K562 (cell line): ENCODE measurements around the gene SUB1. TPM values are rescaled to one million over a fixed set of nuclear protein-coding genes. Genes with fewer than 3 reads are reported as not detected.

Source experiments
- ATAC-seq: fragments of 200-7000 bp; cut with Tn5 transposase; 3 replicates; pipeline ENCODE4 v1.9.1; 2020; ENCODE audit warnings: moderate library complexity
- BruUV-seq: library from RNA; stranded (reverse); fragments of 400-500 nt; replicated peaks from 2 replicates; lab custom pipeline; 2021; lab: Mats Ljungman, UMichigan
- CTCF ChIA-PET: fragments of 300-600 bp; formaldehyde crosslinking; extraction: SDS; loops from one replicate; lab custom pipeline; 2021; ENCODE audit warnings: low intra/inter-chr PET ratio; lab: Yijun Ruan, JAX
- POLR2A ChIA-PET: fragments of 300-600, 350-650 bp; sonication (Branson Sonifier 250); formaldehyde crosslinking; extraction: SDS; loops from one replicate; lab custom pipeline; 2021; ENCODE audit warnings: antibody characterized with exemption, inconsistent platforms; lab: Yijun Ruan, JAX
- DNase-seq, 4 experiments: peaks; one replicate each; pipeline versions ENCODE4 v3.0.0 to v3.0.0-alpha.2; 2011 to 2018; ENCODE audit warnings: low spot score in 3 of 4, mixed read lengths in 3 of 4; ENCODE audit errors: extremely low read depth in 1 of 4
- FAIRE-seq: peaks from 2 replicates; lab custom pipeline; 2011; peaks lifted over from hg19 to GRCh38; lab: Jason Lieb, UNC
- H2AFZ ChIP-seq: 2 replicates; pipeline ENCODE4 v1.6.0; 2011; ENCODE audit warnings: low read depth, low read length, control low read depth, inconsistent platforms
- H3K27ac ChIP-seq: fragments of 200-600 bp; 3 replicates; pipeline ENCODE4 v1.8.0; 2011; ENCODE audit warnings: low read depth, mild to moderate bottlenecking, control low read depth, inconsistent platforms, low read length, moderate library complexity, mixed read lengths; ENCODE audit errors: extremely low read depth
- H3K27me3 ChIP-seq, 2 experiments: fragments of 300-600 bp in 1 of 2; 2 replicates in 1 of 2; 3 replicates in 1 of 2; pipeline versions ENCODE4 v1.6.0 to v1.8.0; 2011; ENCODE audit warnings: inconsistent platforms in 2 of 2, low read length in 2 of 2, mild to moderate bottlenecking in 1 of 2, mixed read lengths in 1 of 2, moderate library complexity in 1 of 2; ENCODE audit not compliant: control insufficient read depth in 2 of 2, insufficient read depth in 2 of 2
- H3K36me3 ChIP-seq: fragments of 300-600 bp; 3 replicates; pipeline ENCODE4 v1.8.0; 2011; ENCODE audit warnings: mild to moderate bottlenecking, low read length, inconsistent platforms; ENCODE audit not compliant: control insufficient read depth, insufficient read depth
- H3K4me1 ChIP-seq, 2 experiments: fragments of 200-600 bp in 1 of 2; replicated peaks in 1 of 2; 2 replicates in 1 of 2; 3 replicates in 1 of 2; pipeline versions ENCODE4 v1.5.1 to v1.8.0; 2011; ENCODE audit warnings: inconsistent platforms in 2 of 2, low read length in 2 of 2, mild to moderate bottlenecking in 1 of 2, mixed read lengths in 1 of 2, moderate library complexity in 1 of 2; ENCODE audit not compliant: control insufficient read depth in 2 of 2, insufficient read depth in 2 of 2
- H3K4me2 ChIP-seq: 2 replicates; pipeline ENCODE4 v1.6.1; 2011; ENCODE audit warnings: low read length, control low read depth, inconsistent platforms, mixed read lengths; ENCODE audit not compliant: insufficient read depth
- H3K4me3 ChIP-seq: fragments of 200-600 bp; sonication (generic), shearing (Covaris generic); 2 replicates; pipeline ENCODE4 v1.5.1; 2016; ENCODE audit warnings: control low read depth, inconsistent platforms
- H3K79me2 ChIP-seq: fragments of 200-600 bp; 3 replicates; pipeline ENCODE4 v1.8.0; 2011; ENCODE audit warnings: low read length, inconsistent platforms; ENCODE audit not compliant: control insufficient read depth, insufficient read depth
- H3K9ac ChIP-seq, 2 experiments: 2 replicates each; pipeline versions ENCODE4 v1.6.0 to v1.6.1; 2011; ENCODE audit warnings: low read depth in 2 of 2, low read length in 2 of 2, control low read depth in 1 of 2, inconsistent platforms in 1 of 2, mild to moderate bottlenecking in 1 of 2, mixed read lengths in 1 of 2; ENCODE audit not compliant: insufficient read depth in 1 of 2
- H3K9me1 ChIP-seq: one replicate; pipeline ENCODE4 v1.6.0; 2011; ENCODE audit warnings: inconsistent platforms, mild to moderate bottlenecking, low read length, moderate library complexity; ENCODE audit not compliant: control insufficient read depth, insufficient read depth
- H3K9me3 ChIP-seq: replicated peaks from 2 replicates; pipeline ENCODE4 v1.5.1; 2011; ENCODE audit warnings: low read depth, low read length, inconsistent platforms; ENCODE audit not compliant: control insufficient read depth, insufficient read depth
- H4K20me1 ChIP-seq: replicated peaks from 2 replicates; pipeline ENCODE4 v1.6.1; 2011; ENCODE audit warnings: low read length, inconsistent platforms, mixed read lengths; ENCODE audit not compliant: control insufficient read depth, insufficient read depth
- POU5F1 ChIP-seq: fragments of 150-350 bp; IDR thresholded peaks from 2 replicates; pipeline ENCODE4 v1.6.1; 2014; ENCODE audit warnings: borderline replicate concordance, low read length, low read depth, mild to moderate bottlenecking; ENCODE audit not compliant: partially characterized antibody
- PTBP1 ChIP-seq: fragments of 200-400 bp; formaldehyde crosslinking; IDR thresholded peaks from 2 replicates; pipeline ENCODE4 v1.6.1; 2017; ENCODE audit warnings: low read depth, low read length
- PYGO2 ChIP-seq: fragments of 450-650 bp; IDR thresholded peaks from 2 replicates; pipeline ENCODE4 v1.6.1; 2016; ENCODE audit warnings: mild to moderate bottlenecking, missing genetic modification characterization, moderate library complexity, missing compliant biosample characterization
- RNF2 ChIP-seq: sonication (generic); IDR thresholded peaks from 2 replicates; pipeline ENCODE4 v1.6.1; 2016
- ZNF239 ChIP-seq: fragments of 250-450 bp; sonication (Bioruptor Pico); IDR thresholded peaks from 2 replicates; pipeline ENCODE4 v1.4.0; 2020; ENCODE audit warnings: mild to moderate bottlenecking
- WGBS: fragments of 100-300 bp; shearing (Covaris generic); methylation state at CpG from one replicate; pipeline ENCODE4 v1.1.6; 2016; ENCODE audit warnings: low coverage, mixed read lengths; ENCODE audit not compliant: insufficient coverage; ENCODE audit errors: missing lambda C conversion rate; 5-methylcytosine and 5-hydroxymethylcytosine counted together
- in situ Hi-C: fragments of 300-500 bp; cut with MboI; formaldehyde crosslinking; loops from 4 replicates; pipeline ENCODE4 v1.15.0; 2018; ENCODE audit warnings: inconsistent platforms, mixed read lengths
- intact Hi-C: fragments of 100-400 bp; cut with micrococcal nuclease; formaldehyde crosslinking; loops from 2 replicates; pipeline ENCODE4 v1.14.2; 2022
- polyA plus RNA-seq, 8 experiments: library from polyadenylated mRNA; depleted of rRNA in 4 of 8; stranded (reverse) in 5 of 8; unstranded in 3 of 8; fragments of >200 nt; fragmentation: Nextera tagmentation in 2 of 8; fragmentation: Illumina TruSeq in 1 of 8; extraction: Ambion mirVana in 2 of 8; extraction: Trizol in 1 of 8; gene quantifications; 2 replicates each; pipeline versions ENCODE4 v1.2.1 to v1.2.3, GENCODE V29; 2011 to 2014; ENCODE audit warnings: inconsistent platforms in 1 of 8, missing spikeins in 1 of 8
- total RNA-seq, 7 experiments: library from RNA; depleted of rRNA in 6 of 7; stranded (reverse); fragments of >200 nt in 6 of 7; fragmentation: Illumina TruSeq in 2 of 7; extraction: Trizol in 2 of 7; gene quantifications; 2 replicates each; pipeline versions ENCODE4 v1.2.1 to v1.2.3, GENCODE V29; 2011 to 2021; ENCODE audit warnings: low replicate concordance in 1 of 7
- TF ChIP-seq, protein P1 (sequence below): fragments of 250-450 bp; sonication (Bioruptor Pico); IDR thresholded peaks from 2 replicates; pipeline ENCODE4 v1.8.0; 2022; ENCODE audit warnings: moderate library complexity, mild to moderate bottlenecking, inconsistent platforms
- TF ChIP-seq, protein P2 (sequence below): sonication (generic); formaldehyde crosslinking; IDR thresholded peaks from 2 replicates; pipeline ENCODE4 v1.9.0; 2022; ENCODE audit warnings: mild to moderate bottlenecking, missing genetic modification reagents
- TF ChIP-seq, protein P3 (sequence below), 3 experiments: fragments of 200-800 bp in 1 of 3; fragments of 250-450 bp in 1 of 3; fragments of 450-650 bp in 1 of 3; sonication (Bioruptor Pico) in 1 of 3; sonication (Bioruptor generic) in 1 of 3; formaldehyde crosslinking in 1 of 3; IDR thresholded peaks; 2 replicates each; pipeline versions ENCODE4 v1.6.1 to v1.8.0; 2016 to 2022; ENCODE audit warnings: mild to moderate bottlenecking in 2 of 3, missing genetic modification characterization in 2 of 3, missing compliant biosample characterization in 1 of 3, moderate library complexity in 1 of 3

The SUB1 gene
- total and polyA plus RNA-seq, 9 of the 15 experiments (the other 6 are each of a cell fraction or from before 2014, with no cell fraction given): 336 to 1,031 (median 700) TPM

DNA sequence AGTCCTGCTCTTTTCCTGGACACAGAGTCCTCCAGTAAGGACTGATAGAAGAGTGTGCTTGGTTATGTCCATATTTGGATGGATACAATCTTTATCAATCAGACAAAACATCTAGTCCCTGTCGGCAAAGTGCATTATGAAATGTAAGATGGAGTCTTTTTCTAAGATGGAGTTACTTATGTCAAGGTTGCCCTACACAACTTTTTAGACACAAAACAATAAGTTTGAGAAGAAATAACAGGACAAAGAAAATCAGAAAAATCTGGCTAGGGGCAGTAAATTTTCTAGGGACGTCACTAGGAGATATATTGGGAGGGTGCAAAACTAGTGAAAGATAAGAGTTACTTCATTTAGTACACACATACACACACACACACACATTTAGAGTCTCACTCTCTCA is 23.3 kb upstream of the SUB1 start:
- H3K4me2 ChIP-seq: no peak overlapping the region
- FAIRE-seq: no peak
- no peaks in the 10 kb centered on the region for H3K9me3 ChIP-seq
- TF ChIP-seq, protein P1, sequence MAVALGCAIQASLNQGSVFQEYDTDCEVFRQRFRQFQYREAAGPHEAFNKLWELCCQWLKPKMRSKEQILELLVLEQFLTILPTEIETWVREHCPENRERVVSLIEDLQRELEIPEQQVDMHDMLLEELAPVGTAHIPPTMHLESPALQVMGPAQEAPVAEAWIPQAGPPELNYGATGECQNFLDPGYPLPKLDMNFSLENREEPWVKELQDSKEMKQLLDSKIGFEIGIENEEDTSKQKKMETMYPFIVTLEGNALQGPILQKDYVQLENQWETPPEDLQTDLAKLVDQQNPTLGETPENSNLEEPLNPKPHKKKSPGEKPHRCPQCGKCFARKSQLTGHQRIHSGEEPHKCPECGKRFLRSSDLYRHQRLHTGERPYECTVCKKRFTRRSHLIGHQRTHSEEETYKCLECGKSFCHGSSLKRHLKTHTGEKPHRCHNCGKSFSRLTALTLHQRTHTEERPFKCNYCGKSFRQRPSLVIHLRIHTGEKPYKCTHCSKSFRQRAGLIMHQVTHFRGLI (CRISPR knock-in tag): peak; percentile 88
- TF ChIP-seq PTBP1: no peak
- no peak for TF ChIP-seq RNF2
- no peak for TF ChIP-seq POU5F1
- peak; percentile 82 for TF ChIP-seq ZNF239 (CRISPR knock-in tag)
- TF ChIP-seq, protein P2, sequence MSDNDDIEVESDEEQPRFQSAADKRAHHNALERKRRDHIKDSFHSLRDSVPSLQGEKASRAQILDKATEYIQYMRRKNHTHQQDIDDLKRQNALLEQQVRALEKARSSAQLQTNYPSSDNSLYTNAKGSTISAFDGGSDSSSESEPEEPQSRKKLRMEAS (CRISPR knock-in tag): no peak
- TF ChIP-seq, protein P3, sequence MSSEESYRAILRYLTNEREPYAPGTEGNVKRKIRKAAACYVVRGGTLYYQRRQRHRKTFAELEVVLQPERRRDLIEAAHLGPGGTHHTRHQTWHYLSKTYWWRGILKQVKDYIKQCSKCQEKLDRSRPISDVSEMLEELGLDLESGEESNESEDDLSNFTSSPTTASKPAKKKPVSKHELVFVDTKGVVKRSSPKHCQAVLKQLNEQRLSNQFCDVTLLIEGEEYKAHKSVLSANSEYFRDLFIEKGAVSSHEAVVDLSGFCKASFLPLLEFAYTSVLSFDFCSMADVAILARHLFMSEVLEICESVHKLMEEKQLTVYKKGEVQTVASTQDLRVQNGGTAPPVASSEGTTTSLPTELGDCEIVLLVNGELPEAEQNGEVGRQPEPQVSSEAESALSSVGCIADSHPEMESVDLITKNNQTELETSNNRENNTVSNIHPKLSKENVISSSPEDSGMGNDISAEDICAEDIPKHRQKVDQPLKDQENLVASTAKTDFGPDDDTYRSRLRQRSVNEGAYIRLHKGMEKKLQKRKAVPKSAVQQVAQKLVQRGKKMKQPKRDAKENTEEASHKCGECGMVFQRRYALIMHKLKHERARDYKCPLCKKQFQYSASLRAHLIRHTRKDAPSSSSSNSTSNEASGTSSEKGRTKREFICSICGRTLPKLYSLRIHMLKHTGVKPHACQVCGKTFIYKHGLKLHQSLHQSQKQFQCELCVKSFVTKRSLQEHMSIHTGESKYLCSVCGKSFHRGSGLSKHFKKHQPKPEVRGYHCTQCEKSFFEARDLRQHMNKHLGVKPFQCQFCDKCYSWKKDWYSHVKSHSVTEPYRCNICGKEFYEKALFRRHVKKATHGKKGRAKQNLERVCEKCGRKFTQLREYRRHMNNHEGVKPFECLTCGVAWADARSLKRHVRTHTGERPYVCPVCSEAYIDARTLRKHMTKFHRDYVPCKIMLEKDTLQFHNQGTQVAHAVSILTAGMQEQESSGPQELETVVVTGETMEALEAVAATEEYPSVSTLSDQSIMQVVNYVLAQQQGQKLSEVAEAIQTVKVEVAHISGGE (CRISPR knock-in tag; IDR thresholded peaks at IDR 0.05): 0 out of 6 replicates have a peak, but pooled peaks of 1 of the 3 experiments have one; percentile 30
- TF ChIP-seq PYGO2 (tag): 0 out of 2 replicates have a peak, but pooled peaks have one; percentile 24

More for the DNA sequence above, 23.3 kb upstream of the SUB1 start:
- no peaks in the 10 kb centered on the region for H3K9me1 ChIP-seq
- no peaks in the 10 kb centered on the region for H3K4me1 ChIP-seq
- 12% methylated on average over 2 of the region's 2 CpGs for WGBS
- H3K36me3 ChIP-seq: no peaks in the 10 kb centered on the region
- H3K4me3 ChIP-seq: no peak overlapping the region
- no peak overlapping the region for H3K27ac ChIP-seq
- BruUV-seq: no TSS peak
- intact Hi-C loops (no loop called here), in situ Hi-C loops (no loop called here)
- H3K79me2 ChIP-seq: no peaks in the 10 kb centered on the region
- H2AFZ ChIP-seq: no peak overlapping the region
- no peaks in the 10 kb centered on the region for H3K27me3 ChIP-seq
- peak in 1 of 4 experiments; percentile 3 for DNase-seq
- no peaks in the 10 kb centered on the region for H4K20me1 ChIP-seq
- H3K9ac ChIP-seq: no peak overlapping the region
- CTCF ChIA-PET: no interaction called here
- POLR2A ChIA-PET: interaction anchor here (1.1 kb wide), 1 partner anchor 10 kb away, joined by 3 read pairs; no protein-coding TSS in a partner anchor
- ATAC-seq: no peak
